Choroid plexus epithelial cell (primary cell): ENCODE data around the gene TGIF2.

Experiments
- DNase-seq: peaks from one replicate; pipeline ENCODE4 v3.0.0-alpha.2; 2010; ENCODE audit warnings: low read depth
- H3K4me3 ChIP-seq: 2 replicates; pipeline ENCODE4 v1.5.1; 2011; ENCODE audit warnings: low read depth, mild to moderate bottlenecking, control low read depth, low read length, moderate library complexity
- TF ChIP-seq, protein P1 (sequence below): conservative IDR thresholded peaks from 2 replicates; pipeline ENCODE4 v1.5.1; 2011; ENCODE audit warnings: low read depth, mild to moderate bottlenecking, control low read depth, inconsistent platforms, low read length, moderate library complexity

The TGIF2 gene

DNA sequence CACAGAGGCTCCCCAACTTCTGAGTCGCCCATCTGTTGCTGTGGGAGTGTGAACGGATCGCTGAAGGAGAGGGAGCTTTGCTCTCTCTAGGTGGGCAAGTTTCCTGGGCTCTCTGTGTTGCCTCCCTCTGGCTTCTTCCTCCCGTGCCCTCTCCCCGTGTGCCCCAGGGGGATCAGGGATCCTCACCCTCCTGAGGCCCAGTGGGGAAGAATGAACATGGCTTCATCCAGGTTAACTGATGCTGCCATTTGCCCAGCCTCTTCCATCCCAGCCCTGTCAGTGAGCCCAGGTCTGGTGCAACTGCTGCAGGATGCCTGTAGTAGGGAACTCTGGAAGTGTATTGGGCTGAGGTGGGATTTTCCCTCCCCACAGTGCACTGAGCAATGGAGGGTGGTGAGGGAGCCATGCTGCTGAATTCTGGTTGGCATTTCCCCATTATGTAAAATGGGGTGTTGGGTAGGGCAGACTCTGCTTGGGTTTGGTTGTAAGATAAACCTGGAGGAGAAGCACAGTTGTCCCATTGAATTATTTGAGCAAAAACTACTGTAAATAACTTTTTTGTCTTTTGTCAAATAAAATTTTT lies 20.0 kb downstream of the TGIF2 start:
- no peak for DNase-seq
- no peak overlapping the region for H3K4me3 ChIP-seq
- TF ChIP-seq, protein P1, sequence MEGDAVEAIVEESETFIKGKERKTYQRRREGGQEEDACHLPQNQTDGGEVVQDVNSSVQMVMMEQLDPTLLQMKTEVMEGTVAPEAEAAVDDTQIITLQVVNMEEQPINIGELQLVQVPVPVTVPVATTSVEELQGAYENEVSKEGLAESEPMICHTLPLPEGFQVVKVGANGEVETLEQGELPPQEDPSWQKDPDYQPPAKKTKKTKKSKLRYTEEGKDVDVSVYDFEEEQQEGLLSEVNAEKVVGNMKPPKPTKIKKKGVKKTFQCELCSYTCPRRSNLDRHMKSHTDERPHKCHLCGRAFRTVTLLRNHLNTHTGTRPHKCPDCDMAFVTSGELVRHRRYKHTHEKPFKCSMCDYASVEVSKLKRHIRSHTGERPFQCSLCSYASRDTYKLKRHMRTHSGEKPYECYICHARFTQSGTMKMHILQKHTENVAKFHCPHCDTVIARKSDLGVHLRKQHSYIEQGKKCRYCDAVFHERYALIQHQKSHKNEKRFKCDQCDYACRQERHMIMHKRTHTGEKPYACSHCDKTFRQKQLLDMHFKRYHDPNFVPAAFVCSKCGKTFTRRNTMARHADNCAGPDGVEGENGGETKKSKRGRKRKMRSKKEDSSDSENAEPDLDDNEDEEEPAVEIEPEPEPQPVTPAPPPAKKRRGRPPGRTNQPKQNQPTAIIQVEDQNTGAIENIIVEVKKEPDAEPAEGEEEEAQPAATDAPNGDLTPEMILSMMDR = no peak

DNA sequence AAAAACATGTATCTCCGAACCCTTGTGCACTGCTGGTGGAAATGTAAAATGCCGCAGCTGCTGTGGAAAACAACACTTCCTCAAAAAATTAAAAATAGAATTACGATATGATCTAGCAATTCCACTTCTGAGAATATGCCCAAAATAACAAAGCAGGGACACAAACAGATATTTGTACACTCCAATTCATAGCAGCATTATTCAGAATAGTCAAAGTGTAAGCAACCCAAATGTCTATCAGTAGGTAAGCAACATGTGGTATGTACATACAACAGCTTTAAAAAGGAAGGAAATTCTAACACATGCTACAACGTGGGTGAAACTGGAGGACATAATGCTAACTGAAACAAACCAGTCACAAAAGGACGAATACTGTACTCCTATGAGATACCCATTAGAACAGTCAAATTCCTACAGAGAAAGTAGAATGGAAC lies 26.5 kb downstream of the TGIF2 start:
- H3K4me3 ChIP-seq = no peak overlapping the region
- TF ChIP-seq, protein P1 = no peak
- DNase-seq = no peak

DNA sequence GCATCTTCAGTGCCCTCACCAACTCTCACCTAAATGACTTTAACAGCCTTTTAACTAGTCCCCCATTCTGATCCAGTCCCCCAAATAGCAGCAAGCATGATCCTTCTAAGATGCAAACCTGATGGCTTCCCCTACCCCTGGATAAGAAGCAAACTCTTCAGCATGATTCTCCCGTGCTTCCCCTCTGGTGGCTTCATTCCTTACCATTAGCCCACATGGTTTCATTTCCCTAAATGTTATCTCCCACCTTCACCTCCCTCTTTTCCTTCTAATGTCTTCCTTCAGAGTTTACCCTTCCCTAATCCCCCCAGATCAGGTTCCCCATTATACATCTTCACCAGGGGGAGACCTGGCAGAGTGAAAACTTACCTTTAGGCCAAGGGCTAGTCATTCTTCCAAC lies 28.1 kb downstream of the TGIF2 start:
- DNase-seq = no peak
- no peak overlapping the region for H3K4me3 ChIP-seq
- TF ChIP-seq, protein P1 = no peak

DNA sequence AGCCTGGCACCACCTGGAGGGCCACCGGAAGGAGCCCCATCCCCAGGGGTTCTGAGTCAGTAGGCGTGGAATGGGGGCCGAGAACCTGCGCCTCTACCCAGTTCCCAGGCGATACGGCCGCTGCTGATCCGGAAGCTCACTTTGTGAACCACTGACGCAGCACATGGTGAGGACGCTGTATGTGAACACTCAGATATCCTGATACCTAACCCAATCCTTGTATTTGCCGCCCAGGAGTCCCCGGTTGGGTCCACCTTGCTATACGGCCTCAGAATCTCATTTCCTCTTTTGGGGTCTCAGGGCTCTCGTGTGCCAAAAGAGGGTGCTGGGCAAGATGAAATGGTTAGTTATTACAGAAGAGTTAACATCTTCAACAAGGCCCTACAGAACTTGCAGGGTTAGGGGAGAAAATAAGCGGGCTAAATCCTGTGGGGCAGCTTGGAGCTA lies 31.6 kb downstream of the TGIF2 start:
- TF ChIP-seq, protein P1 = no peak
- DNase-seq = peak; percentile 17
- peak overlapping the region; percentile 55 for H3K4me3 ChIP-seq

DNA sequence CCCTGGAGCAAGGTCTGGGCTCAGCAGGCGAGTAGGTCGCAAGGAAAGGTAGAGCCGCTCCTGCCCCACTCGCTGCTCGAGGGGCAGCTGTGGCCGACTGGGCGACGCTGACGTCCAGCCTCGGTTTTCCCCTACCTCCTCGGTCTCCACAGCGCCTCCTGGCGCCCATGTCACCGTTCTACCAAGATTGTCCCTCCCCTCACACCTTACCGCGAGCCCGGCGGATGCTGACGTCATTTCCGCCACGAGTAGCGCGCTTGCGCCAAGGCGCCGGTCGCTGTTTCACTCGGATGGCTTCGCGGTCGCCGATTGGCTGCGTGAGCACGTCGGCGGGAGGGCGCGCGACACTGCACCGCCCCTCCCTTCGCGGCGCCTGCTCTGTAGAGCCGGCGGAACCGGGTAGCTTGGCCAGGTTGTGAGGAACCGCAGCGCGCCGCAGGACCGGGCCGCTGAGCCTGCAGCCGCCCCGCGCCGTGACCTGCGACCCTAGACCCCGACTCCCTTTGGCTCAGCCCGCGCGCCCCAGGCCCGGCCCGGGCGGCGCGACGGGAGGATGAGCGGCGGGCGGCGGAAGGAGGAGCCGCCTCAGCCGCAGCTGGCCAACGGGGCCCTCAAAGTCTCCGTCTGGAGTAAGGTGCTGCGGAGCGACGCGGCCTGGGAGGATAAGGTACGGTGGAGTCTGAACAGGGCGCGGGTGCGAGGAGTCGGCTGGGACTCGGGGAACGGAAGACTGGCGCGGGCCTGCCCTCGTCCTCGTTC lies 32.2 kb downstream of the TGIF2 start, which contains the start of gene RAB5IF:
Gene RAB5IF, plus strand, starts transcription at position 381 of the 759 bp plus-strand sequence. Its CDS starts 173 bp downstream, at position 554.
- peak; percentile 99 for DNase-seq
- TF ChIP-seq, protein P1 = peak; percentile 92
- H3K4me3 ChIP-seq = peak within 1 kb of the TSS; percentile 92

DNA sequence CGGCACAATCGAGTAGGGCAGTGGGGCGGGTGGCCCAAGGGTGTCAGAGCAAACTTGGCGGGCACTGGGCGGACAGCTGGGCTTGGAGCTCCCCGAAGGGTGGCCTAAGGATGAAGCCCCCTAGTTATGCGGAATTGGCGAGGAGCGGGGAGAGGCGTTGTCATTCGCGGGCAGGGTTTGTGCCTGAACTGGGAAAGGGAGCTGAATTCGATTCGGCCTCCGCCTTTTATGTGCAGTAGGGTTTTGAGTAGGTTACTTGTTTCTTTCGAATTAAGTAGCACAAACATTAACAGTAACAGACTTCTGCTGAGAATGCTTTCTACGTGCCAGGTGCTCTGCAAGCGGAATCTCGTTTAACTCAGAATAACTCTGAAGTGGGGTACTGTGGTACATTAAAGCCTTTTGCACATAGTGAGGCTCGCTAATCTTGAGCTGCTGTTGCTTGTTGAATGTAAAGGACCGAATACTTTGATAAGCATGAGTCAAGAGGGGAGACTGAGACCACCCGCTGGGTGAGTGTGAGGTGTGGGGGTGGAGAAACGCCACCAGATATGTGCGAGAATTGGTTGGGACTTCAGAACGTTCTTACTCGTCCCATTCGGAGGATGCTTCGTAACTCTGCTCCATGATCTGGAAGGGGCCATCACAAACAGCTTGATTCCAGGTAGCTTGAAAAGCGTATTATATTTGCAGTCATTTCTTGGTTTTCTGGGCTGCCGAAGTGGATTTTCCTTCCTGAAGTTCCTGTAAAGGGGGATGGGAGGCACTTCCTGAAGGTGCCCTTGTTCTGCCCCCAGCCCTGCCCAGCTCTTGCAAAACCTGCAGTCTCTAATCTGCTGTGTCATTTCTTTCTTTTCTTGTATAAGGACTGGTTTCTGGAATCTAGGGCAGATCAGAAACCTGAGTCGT lies 33.0 kb downstream of the TGIF2 start:
- H3K4me3 ChIP-seq = peak overlapping the region; percentile 92
- TF ChIP-seq, protein P1 = no peak
- DNase-seq = peak; percentile 51
